ENCODE data around the gene CC2D2B. TPM values are rescaled to one million over a fixed set of nuclear protein-coding genes. Genes with fewer than 3 reads are reported as not detected.
A peak's percentile ranks its signal among the peaks of the same experiment; 100 is the strongest.

CC2D2B gene
- 1 to 10 TPM; 6.2 to 9.8 TPM for total RNA-seq

- DNase-seq (ENCODE audit: low spot score) = peak; percentile 55
- Histone ChIP-seq H3K4me1 (ENCODE audit: control insufficient read depth in 1 of 2, low read depth in 2 of 2) (peaks cover 11 to 30% of the 10 kb centered on the region in 2 donors), H3K27me3 (replicated peaks; ENCODE audit: insufficient read depth) (no peaks in the 10 kb centered on the region), H3K4me3 (peak within 1 kb of the TSS; percentile 87), H3K36me3 (no peaks in the 10 kb centered on the region), H3K9me3 (no peaks in the 10 kb centered on the region), H3K27ac (peak within 1 kb of the TSS; percentile 83 to 89)
- TF ChIP-seq CTCF (IDR thresholded peaks at IDR 0.05) = no peak
- peak; percentile 71 for ATAC-seq (ENCODE audit: insufficient number of reproducible peaks, low FRiP score, low read depth)
Observed at GRCh38 chr10:95907456-95908253, at the start of gene CC2D2B. TSS of gene CC2D2B (plus strand) at chr10:95907975. CDS start at chr10:95911324, 3,349 bp downstream.

- Histone ChIP-seq H3K27me3 (replicated peaks; ENCODE audit: insufficient read depth) (no peaks in the 10 kb centered on the region), H3K4me3 (no peak overlapping the region), H3K9me3 (no peaks in the 10 kb centered on the region), H3K36me3 (peaks cover 5% of the 10 kb centered on the region), H3K27ac (no peak overlapping the region), H3K4me1 (ENCODE audit: control insufficient read depth in 1 of 2, low read depth in 2 of 2) (peaks cover 0 to 4% of the 10 kb centered on the region in 2 donors)
- ATAC-seq (ENCODE audit: insufficient number of reproducible peaks, low FRiP score, low read depth) (no peak), DNase-seq (ENCODE audit: low spot score) (no peak)
- no peak for TF ChIP-seq CTCF (IDR thresholded peaks at IDR 0.05)
Observed at GRCh38 chr10:95860166-95860940, 47.4 kb upstream of the CC2D2B start.

GRCh38 chr10:95861386-95861785, 46.4 kb upstream of the CC2D2B start:
- ATAC-seq (ENCODE audit: insufficient number of reproducible peaks, low FRiP score, low read depth) = no peak
- no peaks in the 10 kb centered on the region for H3K27me3 ChIP-seq (replicated peaks; ENCODE audit: insufficient read depth)
- no peak for DNase-seq (ENCODE audit: low spot score)

GRCh38 chr10:95864906-95865813, 42.6 kb upstream of the CC2D2B start:
- H3K9me3 ChIP-seq = no peaks in the 10 kb centered on the region
- no peak overlapping the region for H3K4me3 ChIP-seq
- DNase-seq (ENCODE audit: low spot score) = no peak
- no peaks in the 10 kb centered on the region for H3K27me3 ChIP-seq (replicated peaks; ENCODE audit: insufficient read depth)
- peaks cover 0 to 4% of the 10 kb centered on the region in 2 donors for H3K4me1 ChIP-seq (ENCODE audit: control insufficient read depth in 1 of 2, low read depth in 2 of 2)
- ATAC-seq (ENCODE audit: insufficient number of reproducible peaks, low FRiP score, low read depth) = no peak
- peak; percentile 57 for TF ChIP-seq CTCF (IDR thresholded peaks at IDR 0.05)
- peak overlapping the region in 1 of 2 donors; percentile 27 for H3K27ac ChIP-seq
- peaks cover 14% of the 10 kb centered on the region for H3K36me3 ChIP-seq

More at GRCh38 chr10:95861386-95861785, 46.4 kb upstream of the CC2D2B start:
- Histone ChIP-seq H3K36me3 (peaks cover 5% of the 10 kb centered on the region), H3K9me3 (no peaks in the 10 kb centered on the region), H3K4me1 (ENCODE audit: control insufficient read depth in 1 of 2, low read depth in 2 of 2) (peaks cover 0 to 4% of the 10 kb centered on the region in 2 donors), H3K4me3 (no peak overlapping the region), H3K27ac (no peak overlapping the region)
- no peak for TF ChIP-seq CTCF (IDR thresholded peaks at IDR 0.05)

All from thoracic aorta (tissue), 2 donors.